Measurements from ENCODE around the gene CDIP1. TPM values are rescaled to one million over a fixed set of nuclear protein-coding genes. Genes with fewer than 3 reads are reported as not detected.

Gene CDIP1
- total and polyA plus RNA-seq, 2 experiments from 2014 or later = 22.0 to 33.3 TPM

DNA sequence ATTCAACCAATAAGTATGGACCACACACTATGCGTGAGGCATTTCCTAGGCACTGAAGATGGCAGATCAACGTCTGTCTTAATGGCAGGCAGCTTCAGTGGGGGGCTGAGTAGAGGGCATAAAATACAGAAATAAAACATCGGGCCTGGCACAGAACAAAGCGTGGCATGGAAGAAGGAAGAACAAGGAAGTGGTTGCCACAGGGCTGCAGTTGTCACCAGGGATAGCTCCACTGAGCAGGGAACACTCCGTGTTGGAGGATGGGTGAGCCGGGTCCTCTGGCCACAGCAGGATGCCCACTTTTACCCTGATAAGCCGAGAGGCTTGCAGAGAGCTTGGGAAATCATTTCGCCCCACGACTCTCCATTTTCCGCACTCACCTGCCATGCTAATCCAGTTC lies 6.3 kb downstream of the CDIP1 start:
- DNase-seq (ENCODE audit: low spot score) = no peak
- no peaks in the 10 kb centered on the region for H3K9me2 ChIP-seq (replicated peaks; ENCODE audit: insufficient read depth)
- H2AFZ ChIP-seq = no peak overlapping the region
- H4K20me1 ChIP-seq (ENCODE audit: insufficient read depth, poor library complexity, severe bottlenecking) = peaks cover 22% of the 10 kb centered on the region
- H3K4me1 ChIP-seq (ENCODE audit: insufficient read depth) = peaks cover 4% of the 10 kb centered on the region
- H3K27ac ChIP-seq = no peak overlapping the region
- TF ChIP-seq, protein P1, sequence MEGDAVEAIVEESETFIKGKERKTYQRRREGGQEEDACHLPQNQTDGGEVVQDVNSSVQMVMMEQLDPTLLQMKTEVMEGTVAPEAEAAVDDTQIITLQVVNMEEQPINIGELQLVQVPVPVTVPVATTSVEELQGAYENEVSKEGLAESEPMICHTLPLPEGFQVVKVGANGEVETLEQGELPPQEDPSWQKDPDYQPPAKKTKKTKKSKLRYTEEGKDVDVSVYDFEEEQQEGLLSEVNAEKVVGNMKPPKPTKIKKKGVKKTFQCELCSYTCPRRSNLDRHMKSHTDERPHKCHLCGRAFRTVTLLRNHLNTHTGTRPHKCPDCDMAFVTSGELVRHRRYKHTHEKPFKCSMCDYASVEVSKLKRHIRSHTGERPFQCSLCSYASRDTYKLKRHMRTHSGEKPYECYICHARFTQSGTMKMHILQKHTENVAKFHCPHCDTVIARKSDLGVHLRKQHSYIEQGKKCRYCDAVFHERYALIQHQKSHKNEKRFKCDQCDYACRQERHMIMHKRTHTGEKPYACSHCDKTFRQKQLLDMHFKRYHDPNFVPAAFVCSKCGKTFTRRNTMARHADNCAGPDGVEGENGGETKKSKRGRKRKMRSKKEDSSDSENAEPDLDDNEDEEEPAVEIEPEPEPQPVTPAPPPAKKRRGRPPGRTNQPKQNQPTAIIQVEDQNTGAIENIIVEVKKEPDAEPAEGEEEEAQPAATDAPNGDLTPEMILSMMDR (IDR thresholded peaks at IDR 0.05; ENCODE audit: poor library complexity) = no peak
- no peak for TF ChIP-seq EZH2 (IDR thresholded peaks at IDR 0.05; ENCODE audit: borderline replicate concordance)
- no peak for TF ChIP-seq EZH2phosphoT487 (IDR thresholded peaks at IDR 0.05; ENCODE audit: low read depth, severe bottlenecking, unreplicated experiment)
- H3K27me3 ChIP-seq = no peaks in the 10 kb centered on the region
- no peaks in the 10 kb centered on the region for H3K36me3 ChIP-seq (replicated peaks; ENCODE audit: insufficient read depth, low read depth)
- 98% methylated on average over 10 of the region's 10 CpGs for WGBS (ENCODE audit: low lambda C conversion rate, missing lambda C conversion rate)
- no peaks in the 10 kb centered on the region for H3K9me3 ChIP-seq (ENCODE audit: low read depth)
- no peak overlapping the region for H3K4me3 ChIP-seq
- H3K79me2 ChIP-seq = peaks cover 90% of the 10 kb centered on the region
- no peak overlapping the region for H3K4me2 ChIP-seq

DNA sequence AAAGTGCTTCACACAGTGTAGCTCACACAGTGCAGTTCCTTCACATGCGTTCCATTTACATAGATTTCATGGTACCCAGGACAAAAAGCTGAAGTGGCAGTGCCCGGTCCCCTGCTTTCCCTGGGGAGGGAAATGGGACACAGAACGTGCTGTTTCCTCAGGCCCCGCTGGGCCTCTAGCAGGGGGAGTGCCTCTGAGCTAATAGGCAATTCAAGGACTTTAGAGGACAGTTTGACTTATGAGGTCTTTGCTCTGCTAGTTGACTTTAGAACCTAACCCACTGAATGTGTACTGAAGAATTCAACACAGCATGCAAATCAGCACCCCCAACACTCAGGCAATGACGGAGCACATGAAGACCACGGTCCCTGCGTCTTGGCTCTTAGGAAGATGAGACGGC lies 6.8 kb downstream of the CDIP1 start:
- no peak overlapping the region for H2AFZ ChIP-seq
- no peaks in the 10 kb centered on the region for H3K36me3 ChIP-seq (replicated peaks; ENCODE audit: insufficient read depth, low read depth)
- no peaks in the 10 kb centered on the region for H3K9me3 ChIP-seq (ENCODE audit: low read depth)
- no peak overlapping the region for H3K4me2 ChIP-seq
- no peak for TF ChIP-seq EZH2 (IDR thresholded peaks at IDR 0.05; ENCODE audit: borderline replicate concordance)
- TF ChIP-seq, protein P1 (IDR thresholded peaks at IDR 0.05; ENCODE audit: poor library complexity) = no peak
- peaks cover 19% of the 10 kb centered on the region for H4K20me1 ChIP-seq (ENCODE audit: insufficient read depth, poor library complexity, severe bottlenecking)
- peaks cover 88% of the 10 kb centered on the region for H3K79me2 ChIP-seq
- H3K4me1 ChIP-seq (ENCODE audit: insufficient read depth) = no peaks in the 10 kb centered on the region
- no peak for DNase-seq (ENCODE audit: low spot score)
- no peaks in the 10 kb centered on the region for H3K9me2 ChIP-seq (replicated peaks; ENCODE audit: insufficient read depth)
- WGBS (ENCODE audit: low lambda C conversion rate, missing lambda C conversion rate) = 91% methylated on average over 8 of the region's 8 CpGs
- H3K27me3 ChIP-seq = no peaks in the 10 kb centered on the region
- no peak overlapping the region for H3K27ac ChIP-seq
- no peak overlapping the region for H3K4me3 ChIP-seq

DNA sequence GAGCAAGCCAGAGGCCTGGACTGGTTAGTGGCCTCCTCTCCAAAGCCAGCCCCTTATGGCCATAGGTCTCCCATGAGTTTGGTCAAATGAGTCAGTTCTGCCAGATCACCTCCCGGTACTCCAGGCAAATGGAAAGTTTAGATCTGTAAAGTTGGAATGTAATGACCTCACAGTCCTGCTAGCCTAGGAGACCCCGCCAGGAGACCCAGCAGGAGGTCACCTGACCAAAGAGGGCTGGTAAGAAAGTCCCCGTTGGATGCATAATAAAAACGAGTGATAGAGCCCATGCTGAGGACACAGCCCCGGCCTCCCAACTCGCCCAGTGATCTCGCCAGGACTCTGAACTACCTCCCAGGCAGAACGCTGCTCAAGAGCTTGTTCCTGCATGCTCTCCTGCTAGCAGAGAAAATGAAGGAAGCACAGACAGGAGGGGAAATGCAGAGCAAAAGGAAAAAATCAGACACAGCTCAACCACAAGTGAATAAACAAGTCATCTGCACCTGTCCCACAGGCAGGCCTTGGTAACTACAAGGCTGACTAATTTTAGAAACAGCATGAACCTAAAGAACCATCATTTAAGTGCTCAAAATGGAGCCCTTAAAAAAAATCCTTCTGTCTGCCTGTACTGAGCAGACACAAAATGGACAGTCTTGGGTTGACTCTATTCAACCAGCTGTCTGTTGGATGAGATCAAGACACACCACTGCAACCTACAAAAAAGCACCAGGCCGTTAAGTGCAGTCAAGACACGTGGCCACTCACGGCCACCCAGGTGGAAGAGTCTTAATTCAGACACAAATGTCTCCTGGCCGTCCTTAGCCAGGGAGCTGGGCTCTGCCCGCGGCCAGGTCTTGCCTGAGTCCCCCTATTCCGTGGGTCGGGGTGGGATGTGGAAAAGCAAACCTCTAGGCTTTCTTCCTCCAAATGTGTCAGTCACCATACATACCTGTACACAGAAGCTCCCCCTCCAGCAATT lies 9.2 kb downstream of the CDIP1 start:
- Histone ChIP-seq H2AFZ (no peak overlapping the region), H3K4me3 (no peak overlapping the region), H3K9me3 (ENCODE audit: low read depth) (no peaks in the 10 kb centered on the region), H3K4me2 (no peak overlapping the region), H3K79me2 (peaks cover 86% of the 10 kb centered on the region), H3K36me3 (replicated peaks; ENCODE audit: insufficient read depth, low read depth) (no peaks in the 10 kb centered on the region), H3K27me3 (no peaks in the 10 kb centered on the region), H4K20me1 (ENCODE audit: insufficient read depth, poor library complexity, severe bottlenecking) (no peaks in the 10 kb centered on the region), H3K9me2 (replicated peaks; ENCODE audit: insufficient read depth) (no peaks in the 10 kb centered on the region), H3K4me1 (ENCODE audit: insufficient read depth) (no peaks in the 10 kb centered on the region), H3K27ac (peak overlapping the region; percentile 45)
- no peak for TF ChIP-seq EZH2 (IDR thresholded peaks at IDR 0.05; ENCODE audit: borderline replicate concordance)
- no peak for TF ChIP-seq EZH2phosphoT487 (IDR thresholded peaks at IDR 0.05; ENCODE audit: low read depth, severe bottlenecking, unreplicated experiment)
- TF ChIP-seq, protein P1 (IDR thresholded peaks at IDR 0.05; ENCODE audit: poor library complexity) = no peak
- WGBS (ENCODE audit: low lambda C conversion rate, missing lambda C conversion rate) = 45% methylated on average over 16 of the region's 16 CpGs
- peak; percentile 50 for DNase-seq (ENCODE audit: low spot score)
